ENCODE results near the gene MYH11. TPM values are rescaled to one million over a fixed set of nuclear protein-coding genes. Genes with fewer than 3 reads are reported as not detected.

MYH11 gene
- total and polyA plus RNA-seq, 8 donors: 47.3 to 208 (median 124) TPM

DNA sequence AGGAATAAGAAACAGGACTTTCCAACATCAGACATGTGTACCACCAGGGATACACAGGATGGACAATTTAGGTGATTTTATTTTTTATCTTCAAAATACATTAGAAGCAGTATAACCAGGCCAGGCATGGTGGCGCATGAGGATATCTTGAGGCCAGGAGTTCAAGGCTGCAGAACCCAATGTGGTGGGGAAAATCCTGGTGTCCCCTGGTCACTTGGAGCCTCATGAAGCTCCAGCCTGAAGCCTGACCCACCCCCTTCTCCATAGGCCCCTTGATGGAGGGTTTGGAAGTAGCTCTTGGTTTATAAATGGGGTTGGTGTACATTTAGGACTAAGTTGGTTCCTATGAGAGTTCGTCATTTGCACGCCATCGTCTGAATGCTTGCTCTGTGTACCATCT lies 88.6 kb downstream of the MYH11 start:
- H3K27ac ChIP-seq: no peak overlapping the region
- ATAC-seq (no peak), DNase-seq (no peak)
- TF ChIP-seq, protein P1, sequence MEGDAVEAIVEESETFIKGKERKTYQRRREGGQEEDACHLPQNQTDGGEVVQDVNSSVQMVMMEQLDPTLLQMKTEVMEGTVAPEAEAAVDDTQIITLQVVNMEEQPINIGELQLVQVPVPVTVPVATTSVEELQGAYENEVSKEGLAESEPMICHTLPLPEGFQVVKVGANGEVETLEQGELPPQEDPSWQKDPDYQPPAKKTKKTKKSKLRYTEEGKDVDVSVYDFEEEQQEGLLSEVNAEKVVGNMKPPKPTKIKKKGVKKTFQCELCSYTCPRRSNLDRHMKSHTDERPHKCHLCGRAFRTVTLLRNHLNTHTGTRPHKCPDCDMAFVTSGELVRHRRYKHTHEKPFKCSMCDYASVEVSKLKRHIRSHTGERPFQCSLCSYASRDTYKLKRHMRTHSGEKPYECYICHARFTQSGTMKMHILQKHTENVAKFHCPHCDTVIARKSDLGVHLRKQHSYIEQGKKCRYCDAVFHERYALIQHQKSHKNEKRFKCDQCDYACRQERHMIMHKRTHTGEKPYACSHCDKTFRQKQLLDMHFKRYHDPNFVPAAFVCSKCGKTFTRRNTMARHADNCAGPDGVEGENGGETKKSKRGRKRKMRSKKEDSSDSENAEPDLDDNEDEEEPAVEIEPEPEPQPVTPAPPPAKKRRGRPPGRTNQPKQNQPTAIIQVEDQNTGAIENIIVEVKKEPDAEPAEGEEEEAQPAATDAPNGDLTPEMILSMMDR (IDR thresholded peaks at IDR 0.05): no peak
- H3K4me3 ChIP-seq: no peak overlapping the region
- H3K9me3 ChIP-seq: no peaks in the 10 kb centered on the region
- H3K4me1 ChIP-seq: no peaks in the 10 kb centered on the region
- H3K36me3 ChIP-seq: no peaks in the 10 kb centered on the region
- no peaks in the 10 kb centered on the region for H3K27me3 ChIP-seq
- intact Hi-C loops (cut with DNase I): no loop called here

DNA sequence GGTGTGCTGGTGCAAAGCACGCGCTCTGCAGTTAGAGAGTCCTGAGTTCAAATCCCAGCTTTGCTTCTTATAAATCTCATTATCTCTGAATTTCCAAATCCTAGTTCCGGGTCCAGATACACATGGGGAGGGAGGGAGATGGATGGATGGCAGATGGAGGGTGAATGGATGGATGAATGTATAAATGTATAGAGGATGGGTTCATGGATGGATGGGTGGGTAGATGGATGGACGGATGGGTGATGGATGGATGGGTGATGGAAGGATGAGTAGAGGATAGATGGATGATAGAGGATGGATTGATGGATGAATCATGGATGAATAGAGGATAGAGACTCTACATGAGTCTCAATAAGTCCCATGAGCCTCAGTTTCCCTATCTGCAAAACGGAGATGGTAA lies 89.9 kb downstream of the MYH11 start:
- TF ChIP-seq, protein P1 (IDR thresholded peaks at IDR 0.05): no peak

DNA sequence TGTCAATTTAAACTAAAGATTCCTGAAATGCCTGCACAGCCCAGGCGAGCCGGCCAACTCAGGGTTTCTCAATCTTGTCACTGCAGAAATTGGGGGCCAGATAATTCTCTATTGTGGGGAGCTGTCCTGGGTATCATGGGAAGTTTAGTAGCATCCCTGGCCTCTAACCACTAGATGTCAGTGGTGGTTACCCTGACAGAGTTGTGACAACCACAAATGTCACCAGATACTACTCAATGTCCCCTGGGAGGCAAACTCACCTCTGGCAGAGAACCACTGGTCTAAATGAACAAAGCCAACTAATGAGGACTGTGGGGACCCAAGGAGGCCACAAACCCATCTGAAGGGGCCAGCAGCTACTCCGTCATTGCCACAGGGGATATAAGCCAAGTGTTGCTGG lies 90.9 kb downstream of the MYH11 start:
- no peaks in the 10 kb centered on the region for H3K27me3 ChIP-seq
- no peaks in the 10 kb centered on the region for H3K9me3 ChIP-seq
- TF ChIP-seq, protein P1 (IDR thresholded peaks at IDR 0.05): peak; percentile 55 to 57
- intact Hi-C loops (cut with DNase I): no loop called here
- ATAC-seq (peak; percentile 95), DNase-seq (peak in 2 of 4 donors; percentile 34 to 48)
- H3K27ac ChIP-seq: no peak overlapping the region
- no peaks in the 10 kb centered on the region for H3K4me1 ChIP-seq
- no peak overlapping the region for H3K4me3 ChIP-seq
- H3K36me3 ChIP-seq: no peaks in the 10 kb centered on the region

More for the DNA sequence above, 89.9 kb downstream of the MYH11 start:
- intact Hi-C loops (cut with DNase I): no loop called here
- DNase-seq (no peak), ATAC-seq (no peak)
- Histone ChIP-seq H3K9me3 (no peaks in the 10 kb centered on the region), H3K27ac (no peak overlapping the region), H3K4me1 (no peaks in the 10 kb centered on the region), H3K27me3 (no peaks in the 10 kb centered on the region), H3K4me3 (no peak overlapping the region), H3K36me3 (no peaks in the 10 kb centered on the region)

DNA sequence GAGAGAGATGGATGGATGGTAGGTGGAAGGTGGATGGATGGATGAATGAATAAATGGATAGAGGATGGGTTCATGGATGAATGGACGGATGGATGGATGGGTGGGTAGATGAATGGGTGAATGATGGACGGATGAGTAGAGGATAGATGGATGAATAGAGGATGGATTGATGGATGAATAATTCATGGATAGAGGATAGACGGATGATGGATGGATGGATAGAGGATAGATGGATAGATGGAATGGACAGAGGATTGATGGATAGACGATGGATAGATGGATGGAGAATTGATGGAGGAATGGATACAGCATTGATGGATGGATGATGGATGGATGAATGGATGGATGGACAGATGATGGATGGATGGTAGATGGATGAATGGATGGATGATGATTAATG lies 91.7 kb downstream of the MYH11 start:
- H3K9me3 ChIP-seq: no peaks in the 10 kb centered on the region
- no peaks in the 10 kb centered on the region for H3K27me3 ChIP-seq
- H3K4me1 ChIP-seq: no peaks in the 10 kb centered on the region
- H3K4me3 ChIP-seq: no peak overlapping the region
- TF ChIP-seq, protein P1 (IDR thresholded peaks at IDR 0.05): no peak
- ATAC-seq: no peak
- H3K36me3 ChIP-seq: no peaks in the 10 kb centered on the region
- no peak for DNase-seq
- intact Hi-C loops (cut with DNase I): no loop called here
- no peak overlapping the region for H3K27ac ChIP-seq

DNA sequence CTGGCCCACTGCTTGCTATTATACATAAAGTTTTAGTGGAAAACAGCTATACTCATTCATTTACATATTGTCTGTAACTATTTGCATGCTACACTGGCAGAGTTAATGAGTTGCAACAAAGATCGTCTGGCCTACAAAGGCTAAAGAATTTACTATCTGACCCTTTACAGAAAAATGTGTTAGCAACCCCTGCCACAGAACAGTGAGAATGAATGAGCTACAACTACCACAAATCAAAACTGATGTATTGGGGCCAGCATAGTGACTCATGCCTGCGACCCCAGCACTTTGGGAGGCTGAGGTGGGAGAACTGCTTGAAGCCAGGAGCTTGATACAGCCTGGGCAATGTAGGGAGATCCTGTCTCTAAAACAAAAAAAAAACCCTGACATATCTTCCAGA lies 92.7 kb downstream of the MYH11 start:
- no peak for DNase-seq
- Histone ChIP-seq H3K27ac (no peak overlapping the region), H3K27me3 (no peaks in the 10 kb centered on the region), H3K9me3 (no peaks in the 10 kb centered on the region), H3K36me3 (no peaks in the 10 kb centered on the region), H3K4me3 (no peak overlapping the region), H3K4me1 (no peaks in the 10 kb centered on the region)
- intact Hi-C loops (cut with DNase I): no loop called here
- TF ChIP-seq, protein P1 (IDR thresholded peaks at IDR 0.05): no peak
- ATAC-seq: no peak
